ENCODE measurements around the gene PDIA5.
A peak's percentile ranks its signal among the peaks of the same experiment; 100 is the strongest.

Gene PDIA5

GRCh38 chr3:123072564-123072963 is 5.7 kb downstream of the PDIA5 start:
- no peak for DNase-seq

GRCh38 chr3:123075359-123075758 is 8.5 kb downstream of the PDIA5 start:
- DNase-seq, result no peak

- no peak for DNase-seq
Observed at GRCh38 chr3:123076112-123076495, 9.3 kb downstream of the PDIA5 start.

- DNase-seq, result no peak
Observed at GRCh38 chr3:123076496-123077418, 9.9 kb downstream of the PDIA5 start.

- DNase-seq, result no peak
Observed at GRCh38 chr3:123078101-123078500, 11.3 kb downstream of the PDIA5 start.

- DNase-seq, result no peak
Observed at GRCh38 chr3:123080864-123081562, 14.2 kb downstream of the PDIA5 start.

GRCh38 chr3:123081718-123082369 is 15.0 kb downstream of the PDIA5 start:
- no peak for DNase-seq

- no peak for DNase-seq
Observed at GRCh38 chr3:123082370-123083065, 15.7 kb downstream of the PDIA5 start.

- no peak for DNase-seq
Observed at GRCh38 chr3:123083383-123084124, 16.7 kb downstream of the PDIA5 start.

- no peak for DNase-seq
Observed at GRCh38 chr3:123084192-123084591, 17.4 kb downstream of the PDIA5 start.

GRCh38 chr3:123084738-123085237 is 18.0 kb downstream of the PDIA5 start:
- no peak for DNase-seq

- DNase-seq, result no peak
Observed at GRCh38 chr3:123085293-123085931, 18.6 kb downstream of the PDIA5 start.

GRCh38 chr3:123085932-123086627 is 19.3 kb downstream of the PDIA5 start:
- no peak for DNase-seq

- no peak for DNase-seq
Observed at GRCh38 chr3:123088387-123088786, 21.6 kb downstream of the PDIA5 start.

GRCh38 chr3:123089611-123090331 is 22.9 kb downstream of the PDIA5 start:
- DNase-seq, result peak; percentile 62 to 83

- DNase-seq, result no peak
Observed at GRCh38 chr3:123090728-123091531, 24.1 kb downstream of the PDIA5 start.

- DNase-seq, result no peak
Observed at GRCh38 chr3:123092243-123092642, 25.4 kb downstream of the PDIA5 start.

GRCh38 chr3:123093696-123094095 is 26.9 kb downstream of the PDIA5 start:
- no peak for DNase-seq
